Endothelial cell of umbilical vein (primary cell): Measurements from ENCODE around the gene RALGPS1. TPM values are rescaled to one million over a fixed set of nuclear protein-coding genes. Genes with fewer than 3 reads are reported as not detected.

Source experiments
- BruUV-seq: library from RNA; stranded (reverse); fragments of 400-500 nt; replicated peaks from 2 replicates; lab custom pipeline; 2021; lab: Mats Ljungman, UMichigan
- CTCF ChIA-PET: fragments of 300-600, 350-600 bp; sonication (Branson Sonifier 250); formaldehyde crosslinking; loops from one replicate; lab custom pipeline; 2021; ENCODE audit warnings: antibody characterized with exemption, inconsistent platforms; lab: Charles Lee
- POLR2A ChIA-PET: fragments of 300-600, 350-600 bp; sonication (Branson Sonifier 250); formaldehyde crosslinking; loops from one replicate; lab custom pipeline; 2021; ENCODE audit warnings: antibody characterized with exemption, inconsistent platforms; lab: Charles Lee
- DNase-seq: peaks from one replicate; pipeline ENCODE4 v3.0.0-alpha.2; 2011; ENCODE audit warnings: low read depth, low spot score
- FAIRE-seq: peaks from 2 replicates; lab custom pipeline; 2011; peaks lifted over from hg19 to GRCh38; lab: Jason Lieb, UNC
- H2AFZ ChIP-seq: 2 replicates; pipeline ENCODE4 v1.6.0; 2012; ENCODE audit warnings: low read depth, low read length, control low read depth, inconsistent platforms
- H3K27ac ChIP-seq: 2 replicates; pipeline ENCODE4 v1.5.1; 2011; ENCODE audit warnings: low read depth, mild to moderate bottlenecking, control low read depth, low read length, moderate library complexity; ENCODE audit not compliant: insufficient read depth
- H3K27me3 ChIP-seq, 2 experiments: 2 replicates each; pipeline versions ENCODE4 v1.6.0 to v1.6.1; 2011; ENCODE audit warnings: low read length in 2 of 2, mixed read lengths in 1 of 2; ENCODE audit not compliant: control insufficient read depth in 2 of 2, insufficient read depth in 2 of 2
- H3K36me3 ChIP-seq, 2 experiments: 2 replicates in 1 of 2; 3 replicates in 1 of 2; pipeline ENCODE4 v1.5.1; 2011; ENCODE audit warnings: low read length in 2 of 2, mild to moderate bottlenecking in 1 of 2, moderate library complexity in 1 of 2; ENCODE audit not compliant: control insufficient read depth in 2 of 2, insufficient read depth in 2 of 2; ENCODE audit errors: extremely low read depth in 1 of 2
- H3K4me1 ChIP-seq: 3 replicates; pipeline ENCODE4 v1.5.1; 2011; ENCODE audit warnings: mild to moderate bottlenecking, low read length; ENCODE audit not compliant: control insufficient read depth, insufficient read depth; ENCODE audit errors: extremely low read depth
- H3K4me2 ChIP-seq: 2 replicates; pipeline ENCODE4 v1.6.1; 2011; ENCODE audit warnings: low read length, control low read depth, mixed read lengths; ENCODE audit not compliant: insufficient read depth
- H3K4me3 ChIP-seq, 3 experiments: fragments of 200-600 bp in 1 of 3; sonication (generic), shearing (Covaris generic) in 1 of 3; replicated peaks in 1 of 3; 2 replicates each; pipeline ENCODE4 v1.5.1; 2011 to 2016; ENCODE audit warnings: control low read depth in 3 of 3, low read length in 3 of 3, mild to moderate bottlenecking in 2 of 3, inconsistent platforms in 1 of 3, low read depth in 1 of 3, moderate library complexity in 1 of 3; ENCODE audit not compliant: insufficient read depth in 1 of 3
- H3K79me2 ChIP-seq: 2 replicates; pipeline ENCODE4 v1.6.0; 2012; ENCODE audit warnings: low read length, inconsistent platforms; ENCODE audit not compliant: control insufficient read depth, insufficient read depth
- H3K9ac ChIP-seq: replicated peaks from 2 replicates; pipeline ENCODE3; 2011; ENCODE audit warnings: low read length, control low read depth; ENCODE audit not compliant: insufficient read depth; ENCODE audit errors: extremely low read depth
- H3K9me1 ChIP-seq: replicated peaks from 3 replicates; pipeline ENCODE4 v1.6.0; 2011; ENCODE audit warnings: mild to moderate bottlenecking, low read length; ENCODE audit not compliant: control insufficient read depth, insufficient read depth; ENCODE audit errors: extremely low read depth
- H3K9me3 ChIP-seq: replicated peaks from 2 replicates; pipeline ENCODE4 v1.5.1; 2012; ENCODE audit warnings: low read length, inconsistent platforms; ENCODE audit not compliant: control insufficient read depth, insufficient read depth
- H4K20me1 ChIP-seq: replicated peaks from 2 replicates; pipeline ENCODE3; 2011; ENCODE audit warnings: mild to moderate bottlenecking, low read length; ENCODE audit not compliant: control insufficient read depth, insufficient read depth; ENCODE audit errors: extremely low read depth
- EZH2 ChIP-seq: IDR thresholded peaks from 2 replicates; pipeline ENCODE4 v1.6.1; 2012; ENCODE audit warnings: borderline replicate concordance, low read depth, mild to moderate bottlenecking, moderate library complexity, low read length, inconsistent platforms; ENCODE audit not compliant: severe bottlenecking
- FOS ChIP-seq: IDR thresholded peaks from 2 replicates; pipeline ENCODE4 v1.6.1; 2011; ENCODE audit warnings: mild to moderate bottlenecking, low read length, moderate library complexity, borderline replicate concordance; ENCODE audit not compliant: insufficient read depth
- GATA2 ChIP-seq: IDR thresholded peaks from 2 replicates; pipeline ENCODE4 v1.7.0; 2011; ENCODE audit warnings: low read depth, mild to moderate bottlenecking, moderate library complexity, mixed read lengths, low read length; ENCODE audit not compliant: insufficient read length, insufficient read depth
- JUN ChIP-seq: IDR thresholded peaks from 2 replicates; pipeline ENCODE4 v1.6.1; 2011; ENCODE audit warnings: borderline replicate concordance, low read depth; ENCODE audit not compliant: insufficient read length, insufficient read depth
- MAX ChIP-seq: IDR thresholded peaks from 2 replicates; pipeline ENCODE4 v1.6.1; 2011; ENCODE audit not compliant: insufficient read depth, insufficient read length
- MYC ChIP-seq: IDR thresholded peaks from one replicate; pipeline ENCODE4 v1.6.1; 2011; ENCODE audit warnings: mild to moderate bottlenecking, low read depth, low read length
- POLR2A ChIP-seq: IDR thresholded peaks from 2 replicates; pipeline ENCODE4 v1.6.1; 2012; ENCODE audit warnings: low read depth, mild to moderate bottlenecking, control low read depth, low read length
- POLR2AphosphoS5 ChIP-seq: IDR thresholded peaks from 2 replicates; pipeline ENCODE4 v1.6.1; 2012; ENCODE audit warnings: low read depth, mild to moderate bottlenecking, control low read depth, low read length, moderate library complexity; ENCODE audit not compliant: insufficient read depth
- dilution Hi-C: fragments of 300-500 bp; cut with MboI; formaldehyde crosslinking; loops from one replicate; pipeline ENCODE4 v1.15.0; 2019; ENCODE audit warnings: low sequenced_read_pairs; ENCODE audit not compliant: extremely low pct_ligation_motif_present
- intact Hi-C: fragments of 100-400 bp; cut with micrococcal nuclease; formaldehyde crosslinking; loops from one replicate; pipeline ENCODE4 v1.10.0; 2022
- polyA plus RNA-seq, 4 experiments: library from polyadenylated mRNA; depleted of rRNA in 3 of 4; stranded (reverse) in 3 of 4; unstranded in 1 of 4; fragments of >200 nt; gene quantifications; 2 replicates each; pipeline versions ENCODE4 v1.2.1 to v1.2.3, GENCODE V29; 2011 to 2012; ENCODE audit warnings: missing spikeins in 1 of 4
- total RNA-seq: library from RNA; stranded (reverse); gene quantifications from 2 replicates; pipeline ENCODE4 v1.2.3, GENCODE V29; 2021
- TF ChIP-seq, protein P1 (sequence below), 2 donors: IDR thresholded peaks; 1 replicate in 1 of 2; 2 replicates in 1 of 2; pipeline ENCODE4 v1.5.1; 2011; ENCODE audit warnings: low read length in 2 of 2, mild to moderate bottlenecking in 2 of 2, moderate library complexity in 2 of 2, control low read depth in 1 of 2, inconsistent platforms in 1 of 2, low read depth in 1 of 2; ENCODE audit not compliant: insufficient read depth in 1 of 2; ENCODE audit errors: extremely low read depth in 1 of 2

The RALGPS1 gene
- total and polyA plus RNA-seq, 2 donors (not counting 3 experiments of a cell fraction or from before 2014, with no cell fraction given) = 3.8 to 5.5 TPM

- no peak overlapping the region for H3K27ac ChIP-seq
- H3K27me3 ChIP-seq = no peaks in the 10 kb centered on the region
- no peak for TF ChIP-seq EZH2
- no peak for TF ChIP-seq MAX
- TF ChIP-seq FOS = no peak
- TF ChIP-seq MYC = no peak
- TF ChIP-seq, protein P1, sequence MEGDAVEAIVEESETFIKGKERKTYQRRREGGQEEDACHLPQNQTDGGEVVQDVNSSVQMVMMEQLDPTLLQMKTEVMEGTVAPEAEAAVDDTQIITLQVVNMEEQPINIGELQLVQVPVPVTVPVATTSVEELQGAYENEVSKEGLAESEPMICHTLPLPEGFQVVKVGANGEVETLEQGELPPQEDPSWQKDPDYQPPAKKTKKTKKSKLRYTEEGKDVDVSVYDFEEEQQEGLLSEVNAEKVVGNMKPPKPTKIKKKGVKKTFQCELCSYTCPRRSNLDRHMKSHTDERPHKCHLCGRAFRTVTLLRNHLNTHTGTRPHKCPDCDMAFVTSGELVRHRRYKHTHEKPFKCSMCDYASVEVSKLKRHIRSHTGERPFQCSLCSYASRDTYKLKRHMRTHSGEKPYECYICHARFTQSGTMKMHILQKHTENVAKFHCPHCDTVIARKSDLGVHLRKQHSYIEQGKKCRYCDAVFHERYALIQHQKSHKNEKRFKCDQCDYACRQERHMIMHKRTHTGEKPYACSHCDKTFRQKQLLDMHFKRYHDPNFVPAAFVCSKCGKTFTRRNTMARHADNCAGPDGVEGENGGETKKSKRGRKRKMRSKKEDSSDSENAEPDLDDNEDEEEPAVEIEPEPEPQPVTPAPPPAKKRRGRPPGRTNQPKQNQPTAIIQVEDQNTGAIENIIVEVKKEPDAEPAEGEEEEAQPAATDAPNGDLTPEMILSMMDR (IDR thresholded peaks at IDR 0.05; ENCODE audit: extremely low read depth in 1 of 2, insufficient read depth in 1 of 2, low read depth in 1 of 2, low read length in 2 of 2) = no peak
- no peak for TF ChIP-seq POLR2A
- no peak for TF ChIP-seq GATA2
- TF ChIP-seq JUN = no peak
- no peak for TF ChIP-seq POLR2AphosphoS5
- H3K4me2 ChIP-seq = no peak overlapping the region
- no peaks in the 10 kb centered on the region for H3K9me3 ChIP-seq
- no peak for FAIRE-seq
- H3K79me2 ChIP-seq = no peaks in the 10 kb centered on the region
- H3K4me3 ChIP-seq = no peak overlapping the region
- H2AFZ ChIP-seq = no peak overlapping the region
- no peaks in the 10 kb centered on the region for H4K20me1 ChIP-seq
- ChIA-PET POLR2A (no interaction called here), CTCF (interaction anchor here (0.8 to 2.2 kb wide), 3 partner anchors 9 to 13 kb away, joined by 3 to 5 read pairs (median 3); no protein-coding TSS in a partner anchor)
- dilution Hi-C loops = no loop called here
- H3K36me3 ChIP-seq = no peaks in the 10 kb centered on the region
- no peaks in the 10 kb centered on the region for H3K9me1 ChIP-seq
- H3K4me1 ChIP-seq = no peaks in the 10 kb centered on the region
- no peak for DNase-seq
- H3K9ac ChIP-seq = no peak overlapping the region
- intact Hi-C loops = no loop called here
- BruUV-seq = no TSS peak
Observed at GRCh38 chr9:127173063-127173462, 258.5 kb downstream of the RALGPS1 start.
